WTC11 (cell line): ENCODE measurements around the gene STAT3. TPM values are rescaled to one million over a fixed set of nuclear protein-coding genes. Genes with fewer than 3 reads are reported as not detected.

Experiments used
- ATAC-seq: fragments of 200-7000 bp; cut with Tn5 transposase; 2 replicates; pipeline ENCODE4 v1.10.0; 2021; ENCODE audit warnings: mild to moderate bottlenecking, moderate library complexity
- CTCF ChIA-PET: fragments of 300-600 bp; sonication (Branson Sonifier 250); formaldehyde crosslinking; loops from one replicate; lab custom pipeline; 2021; ENCODE audit warnings: antibody characterized with exemption; lab: Charles Lee
- POLR2A ChIA-PET: fragments of 350-600 bp; sonication (Branson Sonifier 250); formaldehyde crosslinking; loops from one replicate; lab custom pipeline; 2021; ENCODE audit warnings: antibody characterized with exemption; lab: Charles Lee
- DNase-seq: peaks from one replicate; pipeline ENCODE4 v3.0.0; 2021; ENCODE audit warnings: low spot score
- H3K27ac Mint-ChIP-seq: 2 replicates; pipeline ENCODE4 v1.8.0; 2021; ENCODE audit warnings: mixed read lengths
- H3K27me3 Mint-ChIP-seq: 2 replicates; pipeline ENCODE4 v1.8.0; 2021; ENCODE audit warnings: low read depth, mild to moderate bottlenecking, moderate library complexity, mixed read lengths
- H3K36me3 Mint-ChIP-seq: 2 replicates; pipeline ENCODE4 v1.8.0; 2021; ENCODE audit warnings: mixed read lengths
- H3K4me1 Mint-ChIP-seq: 2 replicates; pipeline ENCODE4 v1.8.0; 2022; ENCODE audit warnings: mixed read lengths
- H3K4me3 Mint-ChIP-seq: 2 replicates; pipeline ENCODE4 v1.8.0; 2021; ENCODE audit warnings: mild to moderate bottlenecking, moderate library complexity, mixed read lengths
- H3K9me3 Mint-ChIP-seq: 2 replicates; pipeline ENCODE4 v1.8.0; 2021; ENCODE audit warnings: mixed read lengths
- CBFB ChIP-seq: sonication (generic); formaldehyde crosslinking; IDR thresholded peaks from 2 replicates; pipeline ENCODE4 v1.8.1; 2022; ENCODE audit warnings: mild to moderate bottlenecking, low read depth, missing genetic modification reagents
- CREB1 ChIP-seq: sonication (generic); formaldehyde crosslinking; IDR thresholded peaks from 2 replicates; pipeline ENCODE4 v1.8.0; 2023; ENCODE audit warnings: mild to moderate bottlenecking, missing genetic modification reagents
- E2F1 ChIP-seq: sonication (generic); formaldehyde crosslinking; IDR thresholded peaks from 2 replicates; pipeline ENCODE4 v1.8.0; 2022; ENCODE audit warnings: mild to moderate bottlenecking, missing genetic modification reagents
- E2F4 ChIP-seq: sonication (generic); formaldehyde crosslinking; IDR thresholded peaks from 2 replicates; pipeline ENCODE4 v1.8.1; 2022; ENCODE audit warnings: low read depth, mild to moderate bottlenecking, moderate library complexity, missing genetic modification reagents, borderline replicate concordance
- FOXJ3 ChIP-seq: sonication (generic); formaldehyde crosslinking; IDR thresholded peaks from 2 replicates; pipeline ENCODE4 v1.9.0; 2021; ENCODE audit warnings: missing genetic modification reagents, mild to moderate bottlenecking, borderline replicate concordance
- FOXK1 ChIP-seq: sonication (generic); formaldehyde crosslinking; IDR thresholded peaks from 2 replicates; pipeline ENCODE4 v1.8.0; 2022; ENCODE audit warnings: mild to moderate bottlenecking, moderate library complexity, missing genetic modification reagents
- FOXP1 ChIP-seq: sonication (generic); formaldehyde crosslinking; IDR thresholded peaks from 2 replicates; pipeline ENCODE4 v1.8.0; 2022; ENCODE audit warnings: missing genetic modification reagents, mild to moderate bottlenecking, moderate library complexity, borderline replicate concordance
- GABPB1 ChIP-seq: sonication (generic); formaldehyde crosslinking; IDR thresholded peaks from 2 replicates; pipeline ENCODE4 v1.8.1; 2023; ENCODE audit warnings: mild to moderate bottlenecking, missing genetic modification reagents
- JUN ChIP-seq: sonication (generic); formaldehyde crosslinking; IDR thresholded peaks from 2 replicates; pipeline ENCODE4 v1.8.0; 2023; ENCODE audit warnings: mild to moderate bottlenecking, missing genetic modification reagents
- MYBL2 ChIP-seq: sonication (generic); formaldehyde crosslinking; IDR thresholded peaks from 2 replicates; pipeline ENCODE4 v1.8.1; 2023; ENCODE audit warnings: mild to moderate bottlenecking, moderate library complexity, missing genetic modification reagents
- NFYB ChIP-seq: sonication (generic); formaldehyde crosslinking; conservative IDR thresholded peaks from 2 replicates; pipeline ENCODE4 v1.8.0; 2022; ENCODE audit warnings: low read depth, missing genetic modification reagents
- OVOL2 ChIP-seq: fragments of 250-450 bp; sonication (Bioruptor Pico); IDR thresholded peaks from 2 replicates; pipeline ENCODE4 v1.9.0; 2021; ENCODE audit warnings: mild to moderate bottlenecking, borderline replicate concordance
- PRDM15 ChIP-seq: sonication (generic); formaldehyde crosslinking; IDR thresholded peaks from 2 replicates; pipeline ENCODE4 v1.8.0; 2022; ENCODE audit warnings: missing genetic modification reagents
- RELA ChIP-seq: sonication (generic); formaldehyde crosslinking; IDR thresholded peaks from 2 replicates; pipeline ENCODE4 v1.8.1; 2022; ENCODE audit warnings: missing genetic modification reagents, mild to moderate bottlenecking, borderline replicate concordance
- RORB ChIP-seq: fragments of 250-450 bp; sonication (Bioruptor Pico); IDR thresholded peaks from 2 replicates; pipeline ENCODE4 v1.9.0; 2021; ENCODE audit warnings: mild to moderate bottlenecking
- SP1 ChIP-seq: sonication (generic); formaldehyde crosslinking; conservative IDR thresholded peaks from 2 replicates; pipeline ENCODE4 v1.8.1; 2022; ENCODE audit warnings: missing genetic modification reagents
- TEAD1 ChIP-seq: sonication (generic); formaldehyde crosslinking; IDR thresholded peaks from 2 replicates; pipeline ENCODE4 v1.8.0; 2022; ENCODE audit warnings: mild to moderate bottlenecking, missing genetic modification reagents
- ZNF232 ChIP-seq: sonication (generic); formaldehyde crosslinking; IDR thresholded peaks from 2 replicates; pipeline ENCODE4 v1.8.0; 2022; ENCODE audit warnings: mild to moderate bottlenecking, missing genetic modification reagents
- total RNA-seq: library from RNA; stranded (reverse); gene quantifications from 3 replicates; pipeline ENCODE4 v1.2.3, GENCODE V29; 2021
- TF ChIP-seq, protein P1 (sequence below): sonication (generic); formaldehyde crosslinking; IDR thresholded peaks from 2 replicates; pipeline ENCODE4 v1.8.1; 2022; ENCODE audit warnings: mild to moderate bottlenecking, moderate library complexity, missing genetic modification reagents
- TF ChIP-seq, protein P2 (sequence below): sonication (generic); formaldehyde crosslinking; IDR thresholded peaks from 2 replicates; pipeline ENCODE4 v1.8.1; 2023; ENCODE audit warnings: mild to moderate bottlenecking, moderate library complexity, missing genetic modification reagents

The STAT3 gene
- total RNA-seq, 1 experiment from 2014 or later: 98.0 TPM

GRCh38 chr17:42422958-42423712 lies 34.9 kb upstream of the STAT3 start, which contains the start of gene CAVIN1:
Gene CAVIN1, minus strand, starts transcription at chr17:42423256. Its CDS starts 159 bp downstream, at chr17:42423097.
- Mint-ChIP-seq H3K9me3 (no peaks in the 10 kb centered on the region), H3K36me3 (no peaks in the 10 kb centered on the region), H3K27ac (peak within 1 kb of the TSS; percentile 93), H3K4me1 (peaks cover 31% of the 10 kb centered on the region), H3K4me3 (peak within 1 kb of the TSS; percentile 95), H3K27me3 (peaks cover 57% of the 10 kb centered on the region)
- CTCF ChIA-PET: interaction anchor here (0.6 to 3.0 kb wide), 30 partner anchors 9 to 874 kb away, joined by 3 to 40 read pairs (median 5); partner anchors contain the start of genes NAGLU and STAT3
- TF ChIP-seq ZNF232: peak; percentile 82; the same call in 1 of the 2 replicates
- no peak for TF ChIP-seq RORB (CRISPR knock-in tag)
- peak; percentile 47; the same call in 1 of the 2 replicates for TF ChIP-seq FOXK1 (CRISPR knock-in tag)
- peak; percentile 46; the same call in 1 of the 2 replicates for TF ChIP-seq E2F1 (CRISPR knock-in tag)
- TF ChIP-seq CREB1: peak; percentile 52; the same call in 1 of the 2 replicates
- TF ChIP-seq FOXJ3 (CRISPR knock-in tag): no peak
- no peak for TF ChIP-seq OVOL2 (CRISPR knock-in tag)
- peak; percentile 66; the same call in 1 of the 2 replicates for TF ChIP-seq MYBL2 (CRISPR knock-in tag)
- TF ChIP-seq FOXP1 (CRISPR knock-in tag): 0 out of 2 replicates have a peak, but pooled peaks have one; percentile 49
- 0 out of 2 replicates have a peak, but pooled peaks have one; percentile 23 for TF ChIP-seq TEAD1 (CRISPR knock-in tag)
- TF ChIP-seq, protein P1, sequence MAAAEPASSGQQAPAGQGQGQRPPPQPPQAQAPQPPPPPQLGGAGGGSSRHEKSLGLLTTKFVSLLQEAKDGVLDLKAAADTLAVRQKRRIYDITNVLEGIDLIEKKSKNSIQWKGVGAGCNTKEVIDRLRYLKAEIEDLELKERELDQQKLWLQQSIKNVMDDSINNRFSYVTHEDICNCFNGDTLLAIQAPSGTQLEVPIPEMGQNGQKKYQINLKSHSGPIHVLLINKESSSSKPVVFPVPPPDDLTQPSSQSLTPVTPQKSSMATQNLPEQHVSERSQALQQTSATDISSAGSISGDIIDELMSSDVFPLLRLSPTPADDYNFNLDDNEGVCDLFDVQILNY (CRISPR knock-in tag): no peak; the same call in none of the 2 replicates
- peak; percentile 51; the same call in 1 of the 2 replicates for TF ChIP-seq GABPB1
- 0 out of 2 replicates have a peak, but pooled peaks have one; percentile 14 for TF ChIP-seq RELA (CRISPR knock-in tag)
- peak; percentile 64 for TF ChIP-seq NFYB (CRISPR knock-in tag)
- TF ChIP-seq JUN: peak; percentile 9; the same call in 1 of the 2 replicates
- no peak for TF ChIP-seq CBFB (CRISPR knock-in tag)
- peak; percentile 45; the same call in 1 of the 2 replicates for TF ChIP-seq E2F4 (CRISPR knock-in tag)
- TF ChIP-seq PRDM15 (CRISPR knock-in tag): peak; percentile 96
- peak; percentile 75 for TF ChIP-seq SP1 (CRISPR knock-in tag)
- TF ChIP-seq, protein P2, sequence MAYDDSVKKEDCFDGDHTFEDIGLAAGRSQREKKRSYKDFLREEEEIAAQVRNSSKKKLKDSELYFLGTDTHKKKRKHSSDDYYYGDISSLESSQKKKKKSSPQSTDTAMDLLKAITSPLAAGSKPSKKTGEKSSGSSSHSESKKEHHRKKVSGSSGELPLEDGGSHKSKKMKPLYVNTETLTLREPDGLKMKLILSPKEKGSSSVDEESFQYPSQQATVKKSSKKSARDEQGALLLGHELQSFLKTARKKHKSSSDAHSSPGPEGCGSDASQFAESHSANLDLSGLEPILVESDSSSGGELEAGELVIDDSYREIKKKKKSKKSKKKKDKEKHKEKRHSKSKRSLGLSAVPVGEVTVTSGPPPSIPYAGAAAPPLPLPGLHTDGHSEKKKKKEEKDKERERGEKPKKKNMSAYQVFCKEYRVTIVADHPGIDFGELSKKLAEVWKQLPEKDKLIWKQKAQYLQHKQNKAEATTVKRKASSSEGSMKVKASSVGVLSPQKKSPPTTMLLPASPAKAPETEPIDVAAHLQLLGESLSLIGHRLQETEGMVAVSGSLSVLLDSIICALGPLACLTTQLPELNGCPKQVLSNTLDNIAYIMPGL (CRISPR knock-in tag): peak; percentile 68; the same call in 1 of the 2 replicates
- DNase-seq (peak; percentile 97), ATAC-seq (peak; percentile 86)
- POLR2A ChIA-PET: interaction anchor here (0.5 to 2.1 kb wide), 20 partner anchors 9 to 880 kb away, joined by 3 to 23 read pairs (median 3); partner anchors contain the start of gene STAT3
